OCI-LY1 (cell line): ENCODE results near the gene PDZRN4.

Source experiments
- H2AFZ ChIP-seq: fragments of 200-600 bp; sonication (generic), shearing (Covaris generic); 2 replicates; pipeline ENCODE4 v1.6.0; 2014; ENCODE audit warnings: antibody characterized with exemption, mild to moderate bottlenecking, low read length
- H3F3A ChIP-seq: fragments of 200-600 bp; sonication (generic), shearing (Covaris generic); 2 replicates; pipeline ENCODE4 v1.6.0; 2014; ENCODE audit warnings: mild to moderate bottlenecking, antibody characterized with exemption, low read length, moderate library complexity; ENCODE audit not compliant: insufficient read depth
- H3K27ac ChIP-seq: fragments of 200-600 bp; sonication (generic); 2 replicates; pipeline ENCODE4 v1.5.1; 2014; ENCODE audit warnings: low read length, mixed run types, mild to moderate bottlenecking, low read depth; ENCODE audit not compliant: poor library complexity, severe bottlenecking
- H3K27me3 ChIP-seq: fragments of 200-600 bp; sonication (generic); 2 replicates; pipeline ENCODE4 v1.6.0; 2014; ENCODE audit warnings: antibody characterized with exemption, mild to moderate bottlenecking, low read length, moderate library complexity; ENCODE audit not compliant: insufficient read depth
- H3K36me3 ChIP-seq: fragments of 200-600 bp; sonication (generic); 2 replicates; pipeline ENCODE4 v1.6.1; 2014; ENCODE audit warnings: mild to moderate bottlenecking, antibody characterized with exemption, low read length, moderate library complexity, mixed read lengths; ENCODE audit not compliant: insufficient read depth
- H3K4me1 ChIP-seq: fragments of 200-600 bp; sonication (generic); 2 replicates; pipeline ENCODE4 v1.5.1; 2014; ENCODE audit warnings: mild to moderate bottlenecking, low read length, moderate library complexity; ENCODE audit not compliant: insufficient read depth, severe bottlenecking
- H3K4me2 ChIP-seq: fragments of 200-600 bp; sonication (generic), shearing (Covaris generic); 2 replicates; pipeline ENCODE4 v1.6.1; 2014; ENCODE audit warnings: low read length
- H3K4me3 ChIP-seq: fragments of 200-600 bp; sonication (generic); 2 replicates; pipeline ENCODE4 v1.5.1; 2014; ENCODE audit warnings: low read length, low read depth, mild to moderate bottlenecking, mixed read lengths; ENCODE audit not compliant: poor library complexity, severe bottlenecking
- H3K79me2 ChIP-seq: fragments of 200-600 bp; shearing (Covaris generic); 2 replicates; pipeline ENCODE4 v1.6.1; 2016; ENCODE audit warnings: mixed run types, low read length, mixed read lengths; ENCODE audit not compliant: insufficient read depth
- H3K9ac ChIP-seq: fragments of 200-600 bp; sonication (generic), shearing (Covaris generic); 2 replicates; pipeline ENCODE4 v1.6.1; 2014; ENCODE audit warnings: mild to moderate bottlenecking, low read length, mixed read lengths
- H3K9me2 ChIP-seq: fragments of 200-600 bp; sonication (generic), shearing (Covaris generic); 2 replicates; pipeline ENCODE4 v1.6.1; 2014; ENCODE audit warnings: low read depth, mild to moderate bottlenecking, low read length, mixed read lengths
- H3K9me3 ChIP-seq: fragments of 200-600 bp; shearing (Covaris generic); 2 replicates; pipeline ENCODE4 v1.6.1; 2014; ENCODE audit warnings: low read length, mixed read lengths
- H4K20me1 ChIP-seq: fragments of 200-600 bp; sonication (generic), shearing (Covaris generic); 2 replicates; pipeline ENCODE4 v1.6.0; 2016; ENCODE audit warnings: mild to moderate bottlenecking, low read length; ENCODE audit not compliant: insufficient read depth
- EZH2 ChIP-seq: fragments of 200-600 bp; sonication (generic), shearing (Covaris generic); IDR thresholded peaks from 2 replicates; pipeline ENCODE4 v1.8.0; 2017; ENCODE audit warnings: borderline replicate concordance, mixed run types, mild to moderate bottlenecking, antibody characterized with exemption, low read length, moderate library complexity, mixed read lengths
- TF ChIP-seq, protein P1 (sequence below): fragments of 200-600 bp; sonication (generic), shearing (Covaris generic); IDR thresholded peaks from 2 replicates; pipeline ENCODE4 v1.5.1; 2017; ENCODE audit warnings: mild to moderate bottlenecking, antibody characterized with exemption, low read length, moderate library complexity, mixed read lengths

Gene PDZRN4

DNA sequence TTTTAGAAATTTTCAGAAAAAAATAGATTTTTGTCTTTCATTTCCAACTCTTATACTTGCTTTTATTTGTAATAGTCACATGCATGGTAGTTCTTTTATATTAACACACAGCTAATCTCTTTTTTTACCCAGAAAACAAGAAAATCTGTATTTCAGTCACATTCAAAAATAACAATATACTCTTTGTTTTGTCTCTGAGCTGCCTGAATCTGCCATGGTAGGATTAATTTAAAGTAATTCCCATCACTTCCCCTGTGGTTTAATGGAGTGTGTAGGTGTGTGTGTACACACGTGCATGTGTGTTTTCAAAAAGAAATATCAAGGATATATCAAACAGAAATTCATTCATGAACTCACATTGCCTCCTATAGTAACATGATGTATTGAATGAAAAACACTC is 42.6 kb downstream of the PDZRN4 start:
- Histone ChIP-seq H3K4me3 (no peak overlapping the region), H4K20me1 (no peaks in the 10 kb centered on the region), H3K27me3 (no peaks in the 10 kb centered on the region), H3K9ac (no peak overlapping the region), H3K4me1 (no peaks in the 10 kb centered on the region), H2AFZ (no peak overlapping the region), H3F3A (no peaks in the 10 kb centered on the region), H3K79me2 (no peaks in the 10 kb centered on the region), H3K4me2 (no peak overlapping the region), H3K9me3 (no peaks in the 10 kb centered on the region), H3K36me3 (no peaks in the 10 kb centered on the region), H3K9me2 (no peaks in the 10 kb centered on the region), H3K27ac (no peak overlapping the region)
- TF ChIP-seq, protein P1, sequence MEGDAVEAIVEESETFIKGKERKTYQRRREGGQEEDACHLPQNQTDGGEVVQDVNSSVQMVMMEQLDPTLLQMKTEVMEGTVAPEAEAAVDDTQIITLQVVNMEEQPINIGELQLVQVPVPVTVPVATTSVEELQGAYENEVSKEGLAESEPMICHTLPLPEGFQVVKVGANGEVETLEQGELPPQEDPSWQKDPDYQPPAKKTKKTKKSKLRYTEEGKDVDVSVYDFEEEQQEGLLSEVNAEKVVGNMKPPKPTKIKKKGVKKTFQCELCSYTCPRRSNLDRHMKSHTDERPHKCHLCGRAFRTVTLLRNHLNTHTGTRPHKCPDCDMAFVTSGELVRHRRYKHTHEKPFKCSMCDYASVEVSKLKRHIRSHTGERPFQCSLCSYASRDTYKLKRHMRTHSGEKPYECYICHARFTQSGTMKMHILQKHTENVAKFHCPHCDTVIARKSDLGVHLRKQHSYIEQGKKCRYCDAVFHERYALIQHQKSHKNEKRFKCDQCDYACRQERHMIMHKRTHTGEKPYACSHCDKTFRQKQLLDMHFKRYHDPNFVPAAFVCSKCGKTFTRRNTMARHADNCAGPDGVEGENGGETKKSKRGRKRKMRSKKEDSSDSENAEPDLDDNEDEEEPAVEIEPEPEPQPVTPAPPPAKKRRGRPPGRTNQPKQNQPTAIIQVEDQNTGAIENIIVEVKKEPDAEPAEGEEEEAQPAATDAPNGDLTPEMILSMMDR = no peak
- TF ChIP-seq EZH2 = no peak

DNA sequence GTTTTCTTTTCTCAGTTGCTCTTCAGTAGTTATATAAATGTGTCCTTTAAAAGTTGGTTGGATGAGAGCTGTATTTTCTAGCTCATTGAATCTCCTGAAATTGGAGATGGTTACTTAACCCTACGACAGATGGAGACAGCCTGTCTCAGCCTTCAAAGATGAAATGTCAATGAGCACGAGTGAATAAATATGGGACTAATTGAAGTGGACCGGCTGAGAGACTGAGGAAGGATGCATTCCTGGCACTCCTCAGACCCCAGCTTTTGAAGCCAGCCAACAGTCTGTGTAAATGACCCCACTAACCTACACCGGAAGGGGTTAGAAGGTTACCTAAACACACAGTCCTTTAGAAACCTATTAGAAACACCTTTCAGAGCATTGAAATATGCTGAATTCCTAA is 46.6 kb downstream of the PDZRN4 start:
- H3F3A ChIP-seq = no peaks in the 10 kb centered on the region
- no peaks in the 10 kb centered on the region for H4K20me1 ChIP-seq
- no peaks in the 10 kb centered on the region for H3K79me2 ChIP-seq
- H3K9me3 ChIP-seq = no peaks in the 10 kb centered on the region
- TF ChIP-seq EZH2 = no peak
- TF ChIP-seq, protein P1 = no peak
- no peaks in the 10 kb centered on the region for H3K4me1 ChIP-seq
- no peak overlapping the region for H3K4me2 ChIP-seq
- H2AFZ ChIP-seq = no peak overlapping the region
- H3K9ac ChIP-seq = no peak overlapping the region
- H3K27me3 ChIP-seq = no peaks in the 10 kb centered on the region; the same call in 1 of the 2 replicates
- no peaks in the 10 kb centered on the region for H3K36me3 ChIP-seq
- H3K4me3 ChIP-seq = no peak overlapping the region
- no peak overlapping the region for H3K27ac ChIP-seq
- no peaks in the 10 kb centered on the region for H3K9me2 ChIP-seq

DNA sequence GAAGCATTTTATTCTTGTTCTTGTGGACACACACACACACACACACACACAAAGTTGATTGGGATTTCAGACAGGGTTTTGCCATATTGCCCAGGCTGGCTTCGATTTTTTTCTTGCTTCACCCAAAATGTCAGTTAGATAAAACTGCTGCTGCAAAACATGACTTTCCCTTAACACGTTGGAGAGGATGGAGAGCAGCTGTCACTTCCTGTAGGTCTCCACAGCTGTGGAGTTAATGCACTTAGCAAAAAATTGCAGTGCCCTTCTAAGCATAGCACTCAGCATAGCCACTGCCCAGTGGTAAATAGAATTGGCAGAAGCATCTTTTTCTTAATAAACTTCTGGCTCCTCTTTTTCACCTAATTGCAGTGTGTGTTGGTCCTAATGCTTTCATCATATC is 54.5 kb downstream of the PDZRN4 start:
- no peak overlapping the region for H3K4me3 ChIP-seq
- no peak overlapping the region for H2AFZ ChIP-seq
- no peaks in the 10 kb centered on the region for H4K20me1 ChIP-seq
- H3K36me3 ChIP-seq = no peaks in the 10 kb centered on the region
- no peaks in the 10 kb centered on the region for H3K9me2 ChIP-seq
- H3K9ac ChIP-seq = no peak overlapping the region
- no peaks in the 10 kb centered on the region for H3F3A ChIP-seq
- H3K27ac ChIP-seq = no peak overlapping the region
- no peaks in the 10 kb centered on the region for H3K79me2 ChIP-seq
- no peaks in the 10 kb centered on the region; the same call in none of the 2 replicates for H3K27me3 ChIP-seq
- no peak overlapping the region for H3K4me2 ChIP-seq
- H3K9me3 ChIP-seq = no peaks in the 10 kb centered on the region
- no peak for TF ChIP-seq EZH2
- TF ChIP-seq, protein P1 = no peak
- H3K4me1 ChIP-seq = no peaks in the 10 kb centered on the region
